Measurements from ENCODE around the gene TNNT2.

TNNT2 gene

DNA sequence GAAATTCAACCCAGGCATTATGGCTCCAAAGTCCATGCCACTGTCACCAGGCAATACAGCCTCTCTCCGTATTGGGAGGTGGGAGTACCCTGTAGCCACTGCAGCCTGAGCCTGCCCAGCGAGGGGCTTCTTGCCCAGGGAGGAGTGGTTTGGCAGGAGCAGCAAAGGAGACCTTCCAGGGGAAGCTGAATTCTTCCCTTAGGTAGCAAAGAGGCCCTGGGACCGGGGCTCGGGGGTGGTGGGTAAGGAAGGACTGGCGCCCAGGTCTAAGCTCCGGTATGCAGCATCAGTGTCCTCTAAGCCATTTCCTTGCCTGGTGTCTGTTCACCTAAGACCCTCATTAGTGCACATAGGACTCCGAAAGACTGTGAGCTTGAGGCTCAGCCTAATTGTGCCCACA is 17.0 kb downstream of the TNNT2 start:
- TF ChIP-seq CREB1 (IDR thresholded peaks at IDR 0.05; ENCODE audit: low read depth) (no peak), YY1 (IDR thresholded peaks at IDR 0.05; ENCODE audit: low read depth) (no peak)

DNA sequence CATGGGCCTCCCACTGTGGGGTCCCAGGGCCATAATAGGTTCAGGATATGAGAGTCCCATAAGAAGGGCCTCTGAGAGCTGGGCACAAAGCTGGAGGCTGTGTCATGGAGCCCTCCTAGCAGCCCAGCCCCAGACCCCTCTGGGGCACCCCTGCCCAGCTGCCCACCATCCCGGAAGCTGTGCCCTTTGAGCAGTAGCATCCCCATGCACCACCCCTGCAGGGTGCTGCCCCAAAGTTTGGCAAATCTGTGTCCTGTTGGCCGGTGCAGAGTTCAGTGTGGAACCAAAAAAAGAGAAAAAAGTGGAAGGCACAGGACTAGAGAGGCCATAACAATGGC is 17.6 kb downstream of the TNNT2 start:
- TF ChIP-seq TCF12 (IDR thresholded peaks at IDR 0.05; ENCODE audit: low read depth), result no peak
- no peak for TF ChIP-seq TEAD4 (IDR thresholded peaks at IDR 0.05)
- TF ChIP-seq, protein P1, sequence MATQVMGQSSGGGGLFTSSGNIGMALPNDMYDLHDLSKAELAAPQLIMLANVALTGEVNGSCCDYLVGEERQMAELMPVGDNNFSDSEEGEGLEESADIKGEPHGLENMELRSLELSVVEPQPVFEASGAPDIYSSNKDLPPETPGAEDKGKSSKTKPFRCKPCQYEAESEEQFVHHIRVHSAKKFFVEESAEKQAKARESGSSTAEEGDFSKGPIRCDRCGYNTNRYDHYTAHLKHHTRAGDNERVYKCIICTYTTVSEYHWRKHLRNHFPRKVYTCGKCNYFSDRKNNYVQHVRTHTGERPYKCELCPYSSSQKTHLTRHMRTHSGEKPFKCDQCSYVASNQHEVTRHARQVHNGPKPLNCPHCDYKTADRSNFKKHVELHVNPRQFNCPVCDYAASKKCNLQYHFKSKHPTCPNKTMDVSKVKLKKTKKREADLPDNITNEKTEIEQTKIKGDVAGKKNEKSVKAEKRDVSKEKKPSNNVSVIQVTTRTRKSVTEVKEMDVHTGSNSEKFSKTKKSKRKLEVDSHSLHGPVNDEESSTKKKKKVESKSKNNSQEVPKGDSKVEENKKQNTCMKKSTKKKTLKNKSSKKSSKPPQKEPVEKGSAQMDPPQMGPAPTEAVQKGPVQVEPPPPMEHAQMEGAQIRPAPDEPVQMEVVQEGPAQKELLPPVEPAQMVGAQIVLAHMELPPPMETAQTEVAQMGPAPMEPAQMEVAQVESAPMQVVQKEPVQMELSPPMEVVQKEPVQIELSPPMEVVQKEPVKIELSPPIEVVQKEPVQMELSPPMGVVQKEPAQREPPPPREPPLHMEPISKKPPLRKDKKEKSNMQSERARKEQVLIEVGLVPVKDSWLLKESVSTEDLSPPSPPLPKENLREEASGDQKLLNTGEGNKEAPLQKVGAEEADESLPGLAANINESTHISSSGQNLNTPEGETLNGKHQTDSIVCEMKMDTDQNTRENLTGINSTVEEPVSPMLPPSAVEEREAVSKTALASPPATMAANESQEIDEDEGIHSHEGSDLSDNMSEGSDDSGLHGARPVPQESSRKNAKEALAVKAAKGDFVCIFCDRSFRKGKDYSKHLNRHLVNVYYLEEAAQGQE (IDR thresholded peaks at IDR 0.05; ENCODE audit: low read depth), result no peak
- TF ChIP-seq CEBPB (IDR thresholded peaks at IDR 0.05), result no peak
- no peak for TF ChIP-seq ZBTB7A (IDR thresholded peaks at IDR 0.05; ENCODE audit: low read depth)
- TF ChIP-seq RAD21 (IDR thresholded peaks at IDR 0.05; ENCODE audit: low read depth), result no peak
- TF ChIP-seq YY1 (IDR thresholded peaks at IDR 0.05; ENCODE audit: low read depth), result no peak
- TF ChIP-seq, protein P2, sequence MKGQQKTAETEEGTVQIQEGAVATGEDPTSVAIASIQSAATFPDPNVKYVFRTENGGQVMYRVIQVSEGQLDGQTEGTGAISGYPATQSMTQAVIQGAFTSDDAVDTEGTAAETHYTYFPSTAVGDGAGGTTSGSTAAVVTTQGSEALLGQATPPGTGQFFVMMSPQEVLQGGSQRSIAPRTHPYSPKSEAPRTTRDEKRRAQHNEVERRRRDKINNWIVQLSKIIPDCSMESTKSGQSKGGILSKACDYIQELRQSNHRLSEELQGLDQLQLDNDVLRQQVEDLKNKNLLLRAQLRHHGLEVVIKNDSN (IDR thresholded peaks at IDR 0.05), result no peak
- TF ChIP-seq EP300 (IDR thresholded peaks at IDR 0.05; ENCODE audit: borderline replicate concordance), result no peak
- TF ChIP-seq EGR1 (IDR thresholded peaks at IDR 0.05), result no peak
- TF ChIP-seq FOXM1 (IDR thresholded peaks at IDR 0.05; ENCODE audit: borderline replicate concordance, low read depth), result no peak

DNA sequence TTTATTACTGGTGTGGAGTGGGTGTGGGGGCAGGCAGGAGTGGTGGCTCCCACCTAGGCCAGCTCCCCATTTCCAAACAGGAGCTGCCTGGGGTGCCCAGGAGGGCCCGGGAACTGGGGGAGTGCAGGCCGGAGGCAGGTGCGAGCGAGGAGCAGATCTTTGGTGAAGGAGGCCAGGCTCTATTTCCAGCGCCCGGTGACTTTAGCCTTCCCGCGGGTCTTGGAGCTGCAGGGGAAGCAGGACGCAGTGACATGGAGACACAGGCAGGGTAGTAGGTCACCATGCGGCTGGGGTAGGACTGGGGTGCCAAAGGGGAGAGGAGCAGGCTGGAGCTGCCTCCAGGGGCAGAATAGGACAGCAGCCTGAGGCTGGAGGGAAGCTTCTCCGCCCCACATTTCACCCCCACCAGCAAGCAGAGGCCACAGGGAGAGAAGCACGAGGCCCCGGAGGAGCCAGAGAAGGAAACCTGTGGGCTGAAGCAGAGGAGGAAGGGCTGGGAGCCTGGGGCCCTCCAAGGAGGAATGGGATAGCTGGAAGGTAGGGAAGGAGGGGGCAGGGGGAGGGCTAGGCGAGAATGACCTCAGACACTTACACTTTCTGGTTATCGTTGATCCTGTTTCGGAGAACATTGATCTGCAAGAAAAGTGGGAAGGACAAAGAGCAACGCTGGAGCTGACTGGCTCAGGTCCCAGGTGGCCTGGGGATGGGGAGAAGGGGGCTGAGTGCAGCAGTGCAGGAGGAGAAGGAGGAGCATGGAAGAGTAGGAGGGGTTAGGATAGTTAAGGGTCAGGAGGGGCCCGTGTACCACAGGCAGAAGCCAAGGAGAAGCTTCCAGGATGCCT is 18.2 kb downstream of the TNNT2 start:
- TF ChIP-seq NFIC (IDR thresholded peaks at IDR 0.05), result no peak
- TF ChIP-seq, protein P2 (IDR thresholded peaks at IDR 0.05), result no peak
- no peak for TF ChIP-seq TAF1 (IDR thresholded peaks at IDR 0.05; ENCODE audit: low read depth)
- TF ChIP-seq FOXM1 (IDR thresholded peaks at IDR 0.05; ENCODE audit: borderline replicate concordance, low read depth), result no peak
- TF ChIP-seq RAD21 (IDR thresholded peaks at IDR 0.05; ENCODE audit: low read depth), result no peak
- TF ChIP-seq, protein P3, sequence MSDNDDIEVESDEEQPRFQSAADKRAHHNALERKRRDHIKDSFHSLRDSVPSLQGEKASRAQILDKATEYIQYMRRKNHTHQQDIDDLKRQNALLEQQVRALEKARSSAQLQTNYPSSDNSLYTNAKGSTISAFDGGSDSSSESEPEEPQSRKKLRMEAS (IDR thresholded peaks at IDR 0.05), result no peak
- no peak for TF ChIP-seq TEAD4 (IDR thresholded peaks at IDR 0.05)
- no peak for TF ChIP-seq YY1 (IDR thresholded peaks at IDR 0.05; ENCODE audit: low read depth)
- no peak for TF ChIP-seq ZBTB7A (IDR thresholded peaks at IDR 0.05; ENCODE audit: low read depth)
- TF ChIP-seq EP300 (IDR thresholded peaks at IDR 0.05; ENCODE audit: borderline replicate concordance), result no peak
- no peak for TF ChIP-seq CREB1 (IDR thresholded peaks at IDR 0.05; ENCODE audit: low read depth)
- TF ChIP-seq EGR1 (IDR thresholded peaks at IDR 0.05), result no peak
- TF ChIP-seq, protein P1 (IDR thresholded peaks at IDR 0.05; ENCODE audit: low read depth), result no peak
- TF ChIP-seq TCF12 (IDR thresholded peaks at IDR 0.05; ENCODE audit: low read depth), result no peak
- TF ChIP-seq CEBPB (IDR thresholded peaks at IDR 0.05), result no peak

DNA sequence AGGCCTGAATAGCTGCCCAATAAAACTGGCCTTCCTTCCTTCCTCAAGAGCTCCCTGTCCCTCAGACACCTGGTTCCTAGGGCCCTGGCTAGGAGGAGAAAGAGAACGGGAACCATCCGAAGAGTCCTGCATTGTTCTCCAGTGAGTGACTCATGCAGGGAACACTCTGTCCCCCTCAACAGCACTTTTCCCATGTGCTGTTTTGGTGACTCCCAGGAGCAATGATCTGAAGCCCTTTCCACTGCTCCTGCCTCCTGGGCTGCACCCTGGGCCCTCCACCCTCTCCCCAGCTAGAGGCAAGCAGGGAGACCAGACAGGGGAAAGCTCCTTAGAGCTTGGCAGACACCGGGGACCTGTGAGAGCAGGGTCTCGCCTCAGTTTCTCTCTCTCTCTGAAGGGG is 18.9 kb downstream of the TNNT2 start:
- TF ChIP-seq TCF12 (IDR thresholded peaks at IDR 0.05; ENCODE audit: low read depth), result no peak
- TF ChIP-seq, protein P3 (IDR thresholded peaks at IDR 0.05), result peak; percentile 42; the same call in 1 of the 2 replicates
- TF ChIP-seq NFIC (IDR thresholded peaks at IDR 0.05), result no peak
- TF ChIP-seq, protein P2 (IDR thresholded peaks at IDR 0.05), result no peak
- TF ChIP-seq RAD21 (IDR thresholded peaks at IDR 0.05; ENCODE audit: low read depth), result no peak
- no peak for TF ChIP-seq CEBPB (IDR thresholded peaks at IDR 0.05)
- no peak for TF ChIP-seq ZBTB7A (IDR thresholded peaks at IDR 0.05; ENCODE audit: low read depth)

DNA sequence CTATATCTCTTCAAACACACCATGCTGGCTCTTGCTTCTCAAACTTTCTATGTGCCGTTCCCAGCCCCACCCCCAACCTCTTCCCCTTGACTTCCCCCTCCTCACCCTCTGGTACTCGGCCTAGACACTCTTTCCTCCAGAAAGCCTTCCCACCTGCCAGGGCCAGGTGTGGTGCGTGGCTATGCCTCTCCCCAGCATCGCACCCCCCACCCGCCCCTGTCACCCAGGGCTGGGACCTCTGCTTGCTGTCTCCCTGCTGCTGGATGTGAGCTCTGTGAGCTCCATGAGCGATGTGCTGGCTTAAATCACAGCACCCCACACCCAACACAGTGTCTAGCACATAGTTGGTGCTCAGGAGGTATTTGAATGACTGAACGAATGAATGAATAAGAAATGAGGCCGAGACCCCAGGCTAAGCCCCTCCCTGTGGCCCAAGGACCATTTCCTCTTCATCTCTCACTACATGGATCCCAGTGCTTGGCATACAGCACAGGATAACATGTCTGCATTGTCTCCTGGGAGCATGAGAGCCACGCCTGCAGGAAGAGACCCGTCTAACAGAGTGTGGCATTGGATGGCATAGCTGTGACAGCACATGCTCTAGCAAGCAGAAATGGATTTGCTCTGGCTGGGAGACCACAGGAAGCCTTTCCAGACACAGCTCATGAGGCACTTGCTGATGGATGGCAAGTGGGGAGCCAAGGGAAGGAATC is 19.7 kb downstream of the TNNT2 start:
- TF ChIP-seq TEAD4 (IDR thresholded peaks at IDR 0.05) (no peak), EP300 (IDR thresholded peaks at IDR 0.05; ENCODE audit: borderline replicate concordance) (no peak), CEBPB (IDR thresholded peaks at IDR 0.05) (no peak), ZBTB7A (IDR thresholded peaks at IDR 0.05; ENCODE audit: low read depth) (no peak), TCF12 (IDR thresholded peaks at IDR 0.05; ENCODE audit: low read depth) (no peak), EGR1 (IDR thresholded peaks at IDR 0.05) (no peak), YY1 (IDR thresholded peaks at IDR 0.05; ENCODE audit: low read depth) (no peak)
- TF ChIP-seq, protein P2 (IDR thresholded peaks at IDR 0.05), result no peak
- TF ChIP-seq, protein P3 (IDR thresholded peaks at IDR 0.05), result no peak
